Measurements from ENCODE around the gene ATXN1. TPM values are rescaled to one million over a fixed set of nuclear protein-coding genes. Genes with fewer than 3 reads are reported as not detected.

Gene ATXN1
- total and polyA plus RNA-seq, 2 of the 8 experiments (the other 6 are each of a cell fraction or from before 2014, with no cell fraction given) = 1.6 to 4.0 TPM

- H3K9ac ChIP-seq (replicated peaks in 1 of 4; ENCODE audit: extremely low read depth in 1 of 4, low read depth in 3 of 4, low read length in 3 of 4) = no peak overlapping the region
- H3K56ac ChIP-seq (replicated peaks; ENCODE audit: insufficient read length, low read depth, low read length) = no peak overlapping the region
- H3K9me3 ChIP-seq (ENCODE audit: insufficient read depth in 2 of 2, low read depth in 1 of 2, low read length in 1 of 2) = no peaks in the 10 kb centered on the region
- H3K4ac ChIP-seq (replicated peaks; ENCODE audit: insufficient read length, low read depth, low read length) = no peak overlapping the region
- no peak overlapping the region for H3K4me3 ChIP-seq (ENCODE audit: extremely low read depth in 1 of 4, insufficient read depth in 2 of 4, low read depth in 3 of 4, low read length in 4 of 4)
- no peaks in the 10 kb centered on the region for H3K27me3 ChIP-seq (replicated peaks in 1 of 4; ENCODE audit: control insufficient read depth in 3 of 4, extremely low read depth in 1 of 4, insufficient read depth in 3 of 4, low read length in 3 of 4)
- no peak overlapping the region for H3K4me2 ChIP-seq (ENCODE audit: insufficient read depth in 1 of 2, low read depth in 2 of 2, low read length in 2 of 2)
- H3K4me1 ChIP-seq (replicated peaks in 1 of 4; ENCODE audit: control insufficient read depth in 3 of 4, insufficient read depth in 4 of 4, low read length in 3 of 4) = peaks cover 0 to 3% (median under 1%) of the 10 kb centered on the region in 4 experiments; a peak in 1 of 7 replicates
- H4K20me1 ChIP-seq (replicated peaks in 1 of 2; ENCODE audit: control insufficient read depth in 1 of 2, insufficient read depth in 2 of 2, low read length in 2 of 2) = no peaks in the 10 kb centered on the region
- ChIA-PET POLR2A (ENCODE audit: partially characterized antibody) (interaction anchor here (0.5 kb wide), 1 partner anchor 46 kb away, joined by 4 read pairs; no protein-coding TSS in a partner anchor), CTCF (ENCODE audit: partially characterized antibody) (interaction anchor here (0.7 kb wide), 1 partner anchor 49 kb away, joined by 3 read pairs; no protein-coding TSS in a partner anchor)
- no peak overlapping the region for H2BK15ac ChIP-seq (ENCODE audit: low read length)
- H3K36me3 ChIP-seq (ENCODE audit: control insufficient read depth in 2 of 4, insufficient read depth in 4 of 4, low read length in 3 of 4) = no peaks in the 10 kb centered on the region
- DNase-seq (ENCODE audit: low read depth in 1 of 2, low spot score in 2 of 2) (no peak), FAIRE-seq (no peak)
- no peak overlapping the region for H3K18ac ChIP-seq (ENCODE audit: extremely low read depth, low read length)
- no peaks in the 10 kb centered on the region for H3K79me2 ChIP-seq (ENCODE audit: control insufficient read depth in 1 of 2, insufficient read depth in 2 of 2, low read length in 2 of 2)
- no peak overlapping the region for H3K14ac ChIP-seq (ENCODE audit: insufficient read length)
- no peak overlapping the region for H2BK12ac ChIP-seq (ENCODE audit: low read depth, low read length)
- H3K23me2 ChIP-seq (ENCODE audit: low read depth, low read length) = no peaks in the 10 kb centered on the region
- no peak overlapping the region for H2BK5ac ChIP-seq (ENCODE audit: low read depth, low read length)
- no peak overlapping the region for H2BK20ac ChIP-seq (ENCODE audit: low read length)
- H4K5ac ChIP-seq (ENCODE audit: insufficient read length, low read depth, low read length) = no peak overlapping the region
- no peak overlapping the region for H4K91ac ChIP-seq (replicated peaks; ENCODE audit: insufficient read length, low read length)
- H2AK5ac ChIP-seq (ENCODE audit: low read depth, low read length) = no peak overlapping the region
- no peak overlapping the region for H4K8ac ChIP-seq (ENCODE audit: extremely low read depth, insufficient read depth, low read length)
- no peak for TF ChIP-seq ZNF274 (IDR thresholded peaks at IDR 0.05; ENCODE audit: borderline replicate concordance, extremely low read depth, low read length)
- TF ChIP-seq CHD1 (IDR thresholded peaks at IDR 0.05; ENCODE audit: low read depth, low read length) = no peak
- TF ChIP-seq ATF2 (IDR thresholded peaks at IDR 0.05; ENCODE audit: low read length) = no peak
- no peak for TF ChIP-seq ATF3 (IDR thresholded peaks at IDR 0.05; ENCODE audit: insufficient read depth, low read depth, low read length)
- TF ChIP-seq POLR2AphosphoS5 (IDR thresholded peaks at IDR 0.05; ENCODE audit: low read depth, low read length) = no peak
- TF ChIP-seq HDAC2 (IDR thresholded peaks at IDR 0.05; ENCODE audit: borderline replicate concordance in 1 of 2, low read depth in 2 of 2, low read length in 2 of 2) = no peak
- TF ChIP-seq SRF (IDR thresholded peaks at IDR 0.05; ENCODE audit: low read depth, low read length) = no peak
- no peak overlapping the region for H2AFZ ChIP-seq (ENCODE audit: low read length)
- no peak overlapping the region for H2BK120ac ChIP-seq (replicated peaks; ENCODE audit: low read depth, low read length)
- H3K79me1 ChIP-seq (ENCODE audit: low read depth, low read length) = peaks cover 3% of the 10 kb centered on the region; the same call in 1 of the 2 replicates
- H3K23ac ChIP-seq (ENCODE audit: insufficient read length) = no peak overlapping the region
- no peak overlapping the region for H3K27ac ChIP-seq (ENCODE audit: low read depth, low read length)
- WGBS, 2 experiments (ENCODE audit: extremely low coverage in 1 of 2, insufficient coverage in 1 of 2, insufficient read length in 1 of 2, insufficient replicate concordance in 2 of 2, low coverage in 1 of 2, low lambda C conversion rate in 2 of 2, missing lambda C conversion rate in 1 of 2) = 86% methylated on average over 4 of the region's 4 CpGs; no CpG with 5 or more reads in 1 of the 2 experiments
Measured at GRCh38 chr6:16600701-16601100, 160.6 kb downstream of the ATXN1 start.
